ENCODE results near the gene KCNA2. TPM values are rescaled to one million over a fixed set of nuclear protein-coding genes. Genes with fewer than 3 reads are reported as not detected.

The KCNA2 gene
- total RNA-seq, 1 donor from 2014 or later, result 0.23 TPM

DNA sequence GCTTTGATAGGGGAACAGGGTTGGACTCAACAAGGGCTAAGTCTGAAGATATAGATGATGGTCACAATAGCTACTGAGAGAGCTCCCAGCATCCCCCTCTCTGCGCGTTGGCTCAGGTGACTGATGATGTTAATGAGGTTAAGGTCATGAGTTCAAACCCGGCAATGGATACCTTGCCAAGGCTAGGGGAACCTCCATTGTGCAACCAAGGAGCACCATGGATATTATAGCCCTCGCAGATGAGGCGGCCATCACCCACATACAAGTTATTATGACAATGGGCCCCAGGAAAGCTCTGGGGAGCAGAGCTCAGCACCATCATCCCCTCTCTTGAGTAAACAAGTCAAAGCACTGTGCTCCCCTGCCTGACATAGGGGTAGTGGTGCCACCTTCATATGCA lies 8.2 kb downstream of the KCNA2 start:
- H3K4me3 Mint-ChIP-seq (ENCODE audit: unreplicated experiment), result no peak overlapping the region
- no peaks in the 10 kb centered on the region for H3K27me3 Mint-ChIP-seq (ENCODE audit: unreplicated experiment)
- no peak overlapping the region for H3K27ac Mint-ChIP-seq (ENCODE audit: unreplicated experiment)
- no peaks in the 10 kb centered on the region for H3K36me3 Mint-ChIP-seq (ENCODE audit: low read depth, unreplicated experiment)
- no peak for TF ChIP-seq CTCF (IDR thresholded peaks at IDR 0.05; ENCODE audit: unreplicated experiment)
- H3K9me3 Mint-ChIP-seq (ENCODE audit: unreplicated experiment), result no peaks in the 10 kb centered on the region
- no peak for DNase-seq (ENCODE audit: low spot score)
- peaks cover 5% of the 10 kb centered on the region for H3K4me1 Mint-ChIP-seq (ENCODE audit: unreplicated experiment)

GRCh38 chr1:110596312-110596711 lies 9.8 kb downstream of the KCNA2 start:
- DNase-seq (ENCODE audit: low spot score), result no peak
- H3K27ac Mint-ChIP-seq (ENCODE audit: unreplicated experiment), result no peak overlapping the region
- H3K27me3 Mint-ChIP-seq (ENCODE audit: unreplicated experiment), result no peaks in the 10 kb centered on the region
- H3K4me1 Mint-ChIP-seq (ENCODE audit: unreplicated experiment), result peaks cover 5% of the 10 kb centered on the region
- H3K4me3 Mint-ChIP-seq (ENCODE audit: unreplicated experiment), result no peak overlapping the region
- TF ChIP-seq CTCF (IDR thresholded peaks at IDR 0.05; ENCODE audit: unreplicated experiment), result no peak
- no peaks in the 10 kb centered on the region for H3K9me3 Mint-ChIP-seq (ENCODE audit: unreplicated experiment)
- no peaks in the 10 kb centered on the region for H3K36me3 Mint-ChIP-seq (ENCODE audit: low read depth, unreplicated experiment)

DNA sequence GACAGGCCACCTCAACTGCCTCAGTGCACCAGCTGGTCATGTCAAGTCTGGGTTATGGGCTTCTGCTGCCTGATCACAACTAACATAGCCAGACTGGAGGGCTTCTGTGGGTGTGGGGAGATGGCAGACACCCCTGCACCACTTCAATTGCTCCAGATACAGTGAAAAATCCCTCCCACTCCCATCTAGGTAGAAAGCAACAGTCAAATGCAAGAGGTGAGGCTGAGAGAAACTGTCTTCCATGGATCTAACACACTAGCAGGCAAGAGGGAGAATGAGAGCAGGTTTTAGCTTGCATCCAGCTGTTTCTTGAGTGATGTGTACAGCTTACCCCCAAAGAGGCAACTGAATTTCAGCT lies 10.8 kb downstream of the KCNA2 start:
- no peak overlapping the region for H3K27ac Mint-ChIP-seq (ENCODE audit: unreplicated experiment)
- H3K27me3 Mint-ChIP-seq (ENCODE audit: unreplicated experiment), result no peaks in the 10 kb centered on the region
- peaks cover 5% of the 10 kb centered on the region for H3K4me1 Mint-ChIP-seq (ENCODE audit: unreplicated experiment)
- H3K9me3 Mint-ChIP-seq (ENCODE audit: unreplicated experiment), result no peaks in the 10 kb centered on the region
- TF ChIP-seq CTCF (IDR thresholded peaks at IDR 0.05; ENCODE audit: unreplicated experiment), result no peak
- DNase-seq (ENCODE audit: low spot score), result no peak
- no peaks in the 10 kb centered on the region for H3K36me3 Mint-ChIP-seq (ENCODE audit: low read depth, unreplicated experiment)
- no peak overlapping the region for H3K4me3 Mint-ChIP-seq (ENCODE audit: unreplicated experiment)

DNA sequence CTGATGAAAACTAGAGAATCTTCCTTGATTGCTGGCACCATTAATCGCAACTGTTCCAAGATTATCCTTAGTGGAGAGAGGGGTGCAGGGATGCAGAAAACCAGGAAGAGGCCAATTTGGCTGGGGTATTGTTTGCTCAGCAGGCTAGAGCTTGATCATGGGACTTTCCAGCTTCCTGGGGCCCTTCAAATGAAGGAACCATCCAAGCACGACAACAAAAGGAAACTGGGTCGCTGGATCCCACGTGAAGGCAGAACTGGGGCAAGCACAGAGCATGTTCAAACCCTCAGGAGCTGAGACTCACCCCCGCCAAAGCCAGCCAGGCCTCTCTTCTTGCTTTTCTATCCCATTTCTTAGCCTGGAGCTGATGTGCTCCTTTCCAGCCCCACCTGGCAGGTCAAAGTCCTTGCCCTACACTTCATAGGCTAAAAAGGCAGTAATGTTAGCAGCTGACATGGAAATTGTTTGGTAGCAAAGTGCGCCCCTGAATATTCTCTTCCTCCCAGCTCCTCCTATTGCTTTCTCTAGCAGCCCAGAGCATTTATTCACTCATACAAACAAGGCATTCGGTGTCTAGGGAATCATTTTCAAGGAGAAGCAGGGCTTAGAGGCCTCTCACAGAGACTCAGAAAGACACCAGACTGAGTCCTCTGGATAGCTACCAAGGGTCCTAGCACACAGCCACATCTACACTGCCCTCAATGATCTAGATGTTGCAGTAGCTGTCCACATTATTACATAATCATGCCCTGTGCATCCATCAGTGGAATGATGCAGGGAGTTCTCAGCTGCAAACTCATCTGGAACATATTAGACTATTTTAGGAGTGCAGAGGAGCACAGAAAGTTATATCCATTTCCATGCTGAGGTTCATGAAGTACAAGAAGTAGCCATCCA lies 11.5 kb downstream of the KCNA2 start:
- Mint-ChIP-seq H3K4me3 (ENCODE audit: unreplicated experiment) (no peak overlapping the region), H3K27ac (ENCODE audit: unreplicated experiment) (no peak overlapping the region), H3K27me3 (ENCODE audit: unreplicated experiment) (no peaks in the 10 kb centered on the region), H3K4me1 (ENCODE audit: unreplicated experiment) (peaks cover 5% of the 10 kb centered on the region), H3K36me3 (ENCODE audit: low read depth, unreplicated experiment) (no peaks in the 10 kb centered on the region), H3K9me3 (ENCODE audit: unreplicated experiment) (no peaks in the 10 kb centered on the region)
- no peak for TF ChIP-seq CTCF (IDR thresholded peaks at IDR 0.05; ENCODE audit: unreplicated experiment)
- no peak for DNase-seq (ENCODE audit: low spot score)

DNA sequence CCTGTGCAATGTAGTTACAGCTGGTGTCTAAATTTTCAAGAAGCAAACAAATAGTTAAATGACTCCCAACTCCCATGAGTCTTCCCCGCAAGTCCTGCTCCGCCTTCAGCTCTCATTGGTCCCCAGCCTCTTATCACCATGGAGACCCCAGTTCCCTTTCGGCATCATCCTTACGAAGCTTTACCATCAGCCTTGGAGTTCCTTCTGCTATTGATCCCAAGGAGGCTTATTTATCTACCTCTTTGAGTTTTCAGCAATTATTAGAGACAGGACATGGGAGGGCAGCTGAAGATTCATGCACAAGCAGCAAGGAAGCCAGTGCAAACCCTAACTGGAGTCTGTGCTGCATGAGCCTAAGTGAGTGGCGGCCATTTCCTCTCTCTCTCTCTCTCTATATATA lies 12.3 kb downstream of the KCNA2 start:
- no peak overlapping the region for H3K4me3 Mint-ChIP-seq (ENCODE audit: unreplicated experiment)
- no peak for DNase-seq (ENCODE audit: low spot score)

More for the DNA sequence above, 12.3 kb downstream of the KCNA2 start:
- TF ChIP-seq CTCF (IDR thresholded peaks at IDR 0.05; ENCODE audit: unreplicated experiment), result no peak
- Mint-ChIP-seq H3K27ac (ENCODE audit: unreplicated experiment) (no peak overlapping the region), H3K36me3 (ENCODE audit: low read depth, unreplicated experiment) (no peaks in the 10 kb centered on the region), H3K4me1 (ENCODE audit: unreplicated experiment) (peaks cover 5% of the 10 kb centered on the region), H3K9me3 (ENCODE audit: unreplicated experiment) (no peaks in the 10 kb centered on the region), H3K27me3 (ENCODE audit: unreplicated experiment) (no peaks in the 10 kb centered on the region)
